AG09309 (cell line): ENCODE data around the gene METTL25B.
"Not testable (repeated sequence)": the region's sequence is repeated elsewhere in the genome, so short reads cannot be mapped to it uniquely, and the experiment has no call there.

Experiments used
- DNase-seq: peaks from one replicate; pipeline ENCODE4 v3.0.0-alpha.2; 2010; ENCODE audit warnings: low read depth
- H3K4me3 ChIP-seq: 2 replicates; pipeline ENCODE4 v1.5.1; 2011; ENCODE audit warnings: mild to moderate bottlenecking, low read depth, low read length, moderate library complexity; ENCODE audit not compliant: control insufficient read depth
- TF ChIP-seq, protein P1 (sequence below): IDR thresholded peaks from 2 replicates; pipeline ENCODE4 v1.5.1; 2011; ENCODE audit warnings: mild to moderate bottlenecking, low read depth, low read length, inconsistent platforms; ENCODE audit not compliant: insufficient read depth, control insufficient read depth; ENCODE audit errors: missing control alignments

Gene METTL25B

DNA sequence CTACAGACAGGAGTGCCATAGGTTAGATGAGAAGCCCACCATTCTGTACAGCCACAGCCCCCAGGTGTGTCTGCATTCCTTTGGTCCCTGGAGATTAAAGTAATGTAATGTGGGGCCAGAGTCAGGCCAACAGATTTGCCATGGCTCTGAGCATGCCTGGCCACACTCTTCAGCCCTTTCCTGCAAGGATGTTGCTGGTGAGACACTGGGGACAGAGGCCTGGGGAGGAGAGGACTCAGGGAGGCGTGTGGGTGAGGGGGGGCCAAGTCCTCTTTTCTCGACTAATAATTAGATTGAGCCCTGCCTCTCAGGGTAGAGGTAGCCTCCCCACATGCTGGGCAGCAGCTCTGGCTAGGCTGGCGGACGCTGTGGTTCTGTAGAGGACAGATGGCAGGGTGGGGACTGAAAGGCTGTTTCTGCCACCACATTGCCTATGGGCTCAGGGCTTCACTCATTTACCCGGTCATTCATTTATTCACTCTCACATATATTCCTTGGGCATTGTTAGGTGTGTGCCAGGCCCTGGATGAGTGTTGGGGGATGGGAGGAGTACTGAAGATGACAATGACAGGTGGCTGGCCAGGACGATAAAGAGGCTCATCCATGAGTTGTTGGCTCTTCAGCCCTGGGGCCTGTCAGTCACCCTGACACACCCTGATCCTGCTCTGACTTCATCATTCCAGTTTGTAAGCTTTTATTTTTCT is 32.0 kb downstream of the METTL25B start:
- TF ChIP-seq, protein P1, sequence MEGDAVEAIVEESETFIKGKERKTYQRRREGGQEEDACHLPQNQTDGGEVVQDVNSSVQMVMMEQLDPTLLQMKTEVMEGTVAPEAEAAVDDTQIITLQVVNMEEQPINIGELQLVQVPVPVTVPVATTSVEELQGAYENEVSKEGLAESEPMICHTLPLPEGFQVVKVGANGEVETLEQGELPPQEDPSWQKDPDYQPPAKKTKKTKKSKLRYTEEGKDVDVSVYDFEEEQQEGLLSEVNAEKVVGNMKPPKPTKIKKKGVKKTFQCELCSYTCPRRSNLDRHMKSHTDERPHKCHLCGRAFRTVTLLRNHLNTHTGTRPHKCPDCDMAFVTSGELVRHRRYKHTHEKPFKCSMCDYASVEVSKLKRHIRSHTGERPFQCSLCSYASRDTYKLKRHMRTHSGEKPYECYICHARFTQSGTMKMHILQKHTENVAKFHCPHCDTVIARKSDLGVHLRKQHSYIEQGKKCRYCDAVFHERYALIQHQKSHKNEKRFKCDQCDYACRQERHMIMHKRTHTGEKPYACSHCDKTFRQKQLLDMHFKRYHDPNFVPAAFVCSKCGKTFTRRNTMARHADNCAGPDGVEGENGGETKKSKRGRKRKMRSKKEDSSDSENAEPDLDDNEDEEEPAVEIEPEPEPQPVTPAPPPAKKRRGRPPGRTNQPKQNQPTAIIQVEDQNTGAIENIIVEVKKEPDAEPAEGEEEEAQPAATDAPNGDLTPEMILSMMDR, result no peak
- H3K4me3 ChIP-seq, result no peak overlapping the region
- no peak for DNase-seq

DNA sequence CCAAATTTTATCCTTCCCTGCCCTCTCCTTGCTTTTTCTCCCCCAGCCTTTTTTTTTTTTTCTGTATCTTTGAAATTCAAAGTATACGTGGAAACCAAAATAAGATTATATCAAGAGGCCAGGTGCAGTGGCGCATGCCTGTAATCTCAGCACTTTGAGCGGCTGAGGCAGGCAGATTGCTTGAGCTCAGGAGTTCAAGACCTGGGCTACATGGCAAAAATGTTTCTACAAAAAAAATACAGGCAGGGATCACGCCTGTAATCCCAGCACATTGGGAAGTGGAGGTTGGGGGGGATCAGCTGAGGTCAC is 32.5 kb downstream of the METTL25B start:
- TF ChIP-seq, protein P1, result no peak
- no peak overlapping the region for H3K4me3 ChIP-seq
- no peak for DNase-seq

DNA sequence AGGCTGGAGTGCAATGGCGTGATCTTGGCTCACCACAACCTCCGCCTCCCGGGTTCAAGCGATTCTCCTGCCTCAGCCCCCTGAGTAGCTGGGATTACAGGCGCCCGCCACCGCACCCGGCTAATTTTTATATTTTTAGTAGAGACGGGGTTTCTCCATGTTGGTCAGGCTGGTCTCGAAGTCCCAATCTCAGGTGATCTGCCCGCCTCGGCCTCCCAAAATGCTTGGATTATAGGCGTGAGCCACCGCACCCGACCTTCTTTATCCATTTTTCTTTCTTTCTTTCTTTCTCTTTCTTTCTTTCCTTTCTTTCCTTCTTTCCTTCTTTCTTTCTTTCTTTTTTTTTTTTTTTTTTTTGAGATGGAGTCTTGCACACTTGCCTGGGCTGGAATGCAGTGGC is 36.9 kb downstream of the METTL25B start:
- DNase-seq, H3K4me3 ChIP-seq: not testable (repeated sequence)

DNA sequence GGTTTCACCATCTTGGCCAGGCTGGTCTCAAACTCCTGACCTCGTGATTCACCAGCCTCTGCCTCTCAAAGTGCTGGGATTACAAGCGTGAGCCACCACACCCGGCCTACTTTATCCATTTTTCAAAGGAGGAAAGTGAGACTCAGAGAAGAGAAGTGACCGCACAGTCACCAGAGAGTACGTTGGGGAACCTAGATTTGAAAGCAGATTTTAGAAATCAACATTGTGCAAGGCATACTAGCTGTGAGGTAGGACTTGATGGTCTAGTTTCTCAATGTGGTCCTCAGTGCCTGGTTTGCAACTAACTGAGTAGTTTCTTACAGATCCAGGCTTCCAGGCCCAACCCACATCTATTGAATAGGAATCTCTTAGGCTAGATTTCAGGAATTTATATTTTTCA is 37.4 kb downstream of the METTL25B start:
- DNase-seq, result no peak
- no peak overlapping the region for H3K4me3 ChIP-seq
- TF ChIP-seq, protein P1, result no peak

DNA sequence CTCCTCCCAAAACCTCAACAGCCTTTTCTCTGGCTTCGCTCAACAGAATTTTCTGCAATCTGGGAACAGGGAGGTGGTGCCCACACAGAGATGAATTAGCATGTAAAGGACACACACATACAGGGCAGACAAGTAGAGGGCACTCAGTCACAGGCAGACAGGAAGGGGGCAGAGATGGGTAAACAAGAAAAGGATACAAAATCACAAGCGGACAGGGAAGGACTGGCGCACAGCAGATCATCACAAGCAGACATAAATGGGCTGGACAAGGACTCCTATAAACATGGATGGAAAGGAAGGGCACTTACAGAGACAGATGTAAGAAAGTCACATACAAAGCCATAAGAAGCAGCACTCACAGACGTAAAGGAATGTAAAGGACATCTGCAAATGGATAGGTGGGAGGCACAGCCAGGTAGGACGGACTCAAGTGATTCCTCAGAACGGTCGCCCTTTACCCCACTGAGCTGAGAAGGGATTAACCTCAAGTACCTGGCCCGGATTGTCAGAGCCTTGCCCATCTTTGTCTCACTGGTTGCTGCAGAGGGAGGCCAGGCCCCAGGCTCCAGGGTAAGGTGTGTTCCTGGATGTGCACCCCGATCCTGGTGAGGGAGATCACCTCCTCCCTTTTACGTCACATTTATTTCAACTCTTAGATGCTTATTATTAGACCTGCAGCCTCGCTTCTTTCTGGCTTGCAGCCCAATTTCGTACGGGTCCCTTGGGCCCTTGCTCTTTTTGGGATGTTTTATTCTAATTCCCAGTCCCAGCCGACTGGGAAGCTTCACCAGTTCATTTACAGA is 38.2 kb downstream of the METTL25B start:
- H3K4me3 ChIP-seq, result peak overlapping the region; percentile 99
- no peak for DNase-seq
- TF ChIP-seq, protein P1, result no peak

DNA sequence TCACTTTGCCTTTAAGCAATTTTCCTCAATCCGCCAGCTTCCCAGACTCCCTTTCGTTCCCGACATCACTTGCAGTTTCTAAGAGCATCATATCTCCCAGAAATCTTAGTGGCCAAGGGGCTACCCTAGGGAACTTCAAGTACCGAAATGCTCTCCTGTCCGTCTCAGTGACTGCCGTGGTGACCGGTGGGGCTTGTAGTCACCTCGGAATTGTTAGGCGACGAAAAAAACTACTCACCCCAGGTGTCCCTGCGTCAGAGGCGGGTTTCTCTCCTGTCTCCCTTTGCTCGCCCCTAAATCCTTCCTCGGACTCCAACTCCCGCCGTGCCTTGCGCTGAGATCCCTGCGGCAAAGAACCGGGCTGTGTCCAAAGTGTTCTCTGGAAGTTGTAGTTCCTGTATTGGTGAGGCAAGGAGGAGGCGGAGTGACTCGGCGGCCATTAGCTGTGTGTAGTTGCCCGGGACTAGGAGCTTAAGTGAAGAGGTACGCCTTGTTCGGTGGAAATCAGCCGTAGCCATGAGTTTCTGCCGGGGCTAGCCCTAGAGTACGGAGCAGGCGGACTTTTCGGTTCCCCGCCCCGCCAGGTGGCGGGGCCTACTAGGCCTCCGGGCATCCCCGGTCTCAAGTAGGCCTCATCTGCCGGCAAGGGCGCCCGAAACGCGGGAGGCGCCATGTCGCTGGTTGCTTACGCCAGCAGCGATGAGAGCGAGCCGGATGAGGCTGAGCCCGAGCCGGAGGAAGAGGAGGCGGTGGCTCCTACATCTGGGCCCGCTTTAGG is 39.0 kb downstream of the METTL25B start, which contains the start of gene PRCC:
Gene PRCC, plus strand, starts transcription at position 435 of the 778 bp plus-strand sequence. Its CDS starts 237 bp downstream, at position 672.
- peak; percentile 100 for DNase-seq
- TF ChIP-seq, protein P1, result no peak
- H3K4me3 ChIP-seq, result peak within 1 kb of the TSS; percentile 99
